HG03565 (cell line): ENCODE data around the gene LRTM2.
"Not testable (repeated sequence)": the region's sequence is repeated elsewhere in the genome, so short reads cannot be mapped to it uniquely, and the experiment has no call there.

Experiments used
- ATAC-seq: cut with Tn5 transposase; IDR thresholded peaks from one replicate; pipeline ENCODE4 v1.9.1; 2021; ENCODE audit warnings: mild to moderate bottlenecking, moderate library complexity; ENCODE audit not compliant: unreplicated experiment

The LRTM2 gene

GRCh38 chr12:1811281-1811947 is 9.0 kb upstream of the LRTM2 start:
- no peak for ATAC-seq

- no peak for ATAC-seq
Observed at GRCh38 chr12:1811948-1812291, 8.4 kb upstream of the LRTM2 start.

- ATAC-seq = no peak
Observed at GRCh38 chr12:1812650-1813302, 7.6 kb upstream of the LRTM2 start.

DNA sequence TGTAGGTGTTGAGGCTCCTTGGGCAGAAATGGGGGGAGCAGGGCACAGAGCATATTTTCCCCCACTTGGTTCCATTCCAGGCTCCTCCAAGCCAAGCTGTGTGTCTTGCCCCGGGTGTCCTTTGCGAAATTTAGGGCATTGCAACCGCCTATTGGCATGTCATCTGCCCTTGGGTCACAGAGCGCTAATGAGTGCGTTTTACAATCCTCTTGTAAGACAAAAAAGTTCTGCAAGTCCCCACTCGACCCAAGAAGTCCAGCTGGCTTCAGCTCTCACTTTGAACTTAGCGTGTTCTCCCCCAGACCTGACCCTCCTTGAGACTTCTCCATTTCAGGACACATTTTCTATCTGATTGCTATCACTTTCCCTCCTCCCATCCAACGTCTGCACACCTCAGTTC is 6.1 kb upstream of the LRTM2 start:
- no peak for ATAC-seq

- ATAC-seq = no peak
Observed at GRCh38 chr12:1815108-1815507, 5.3 kb upstream of the LRTM2 start.

GRCh38 chr12:1815814-1816729 is 4.3 kb upstream of the LRTM2 start:
- no peak for ATAC-seq

GRCh38 chr12:1816730-1817348 is 3.5 kb upstream of the LRTM2 start:
- ATAC-seq = no peak

GRCh38 chr12:1817928-1818327 is 2.4 kb upstream of the LRTM2 start:
- ATAC-seq = not testable (repeated sequence)

GRCh38 chr12:1819050-1819449 is 1.3 kb upstream of the LRTM2 start:
- no peak for ATAC-seq

- ATAC-seq = no peak
Observed at GRCh38 chr12:1819571-1819970, 794 bp upstream of the LRTM2 start.

DNA sequence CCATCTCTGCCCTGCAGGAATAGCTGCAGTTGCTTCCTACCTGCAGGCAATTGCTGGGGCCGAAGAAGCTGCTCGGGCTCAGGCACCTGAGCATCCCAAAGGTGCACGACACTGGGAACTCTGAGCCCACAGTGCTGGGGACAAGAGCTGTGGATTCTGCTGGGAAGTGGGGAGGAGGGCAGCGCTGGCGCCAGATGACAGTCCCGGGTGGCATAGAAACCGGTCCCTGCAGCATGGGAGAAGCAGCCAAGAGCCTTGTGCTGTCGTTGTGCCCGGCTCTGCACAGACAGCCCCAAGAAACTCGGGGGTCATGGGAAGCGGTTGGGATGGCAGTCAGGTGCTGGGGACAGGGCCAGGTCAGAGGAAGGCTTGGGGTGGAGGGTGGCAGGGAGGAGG is 529 bp downstream of the LRTM2 start:
- ATAC-seq = no peak

DNA sequence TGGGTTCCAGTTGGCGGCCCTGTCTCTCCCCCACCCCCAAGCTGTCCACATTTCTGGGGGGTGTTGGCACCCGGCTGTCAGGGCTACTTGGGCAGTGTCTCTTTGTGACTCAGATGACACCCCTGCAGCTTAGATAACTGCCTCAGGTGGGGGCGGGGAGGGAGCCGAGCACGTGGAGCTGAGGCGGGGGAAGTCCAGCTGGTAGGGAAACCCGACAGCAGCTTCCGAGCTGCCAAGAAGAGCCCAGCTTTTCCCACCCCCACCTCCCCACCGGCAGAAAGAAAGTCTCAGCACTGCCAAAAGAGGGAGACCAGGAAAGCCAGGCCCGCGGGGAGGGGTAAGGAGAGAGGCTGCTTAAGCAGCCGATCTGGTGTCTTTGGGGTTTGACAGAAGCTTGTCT is 1.4 kb downstream of the LRTM2 start:
- ATAC-seq = no peak

DNA sequence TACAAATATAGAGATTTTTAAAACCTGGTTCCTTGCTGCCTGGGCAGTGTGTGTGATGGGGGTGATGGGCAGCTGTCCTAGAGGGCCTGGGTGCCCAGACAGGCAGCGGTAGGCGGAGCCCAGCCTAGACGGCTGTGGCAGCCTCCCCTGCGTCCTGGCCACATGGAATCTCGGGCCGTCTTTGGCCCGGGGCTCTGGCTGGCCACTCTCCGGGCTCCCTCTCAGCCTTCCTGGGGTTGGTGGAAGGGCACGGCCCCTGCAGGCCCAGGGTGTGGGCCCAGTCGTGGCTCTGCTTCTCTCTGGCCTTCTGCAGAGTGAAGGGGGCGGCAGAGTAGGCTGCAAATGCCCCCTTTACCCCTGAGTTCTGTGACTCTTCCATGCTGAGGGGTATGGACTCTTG is 2.3 kb downstream of the LRTM2 start:
- ATAC-seq = no peak

GRCh38 chr12:1823237-1823636 is 2.9 kb downstream of the LRTM2 start:
- ATAC-seq = no peak

DNA sequence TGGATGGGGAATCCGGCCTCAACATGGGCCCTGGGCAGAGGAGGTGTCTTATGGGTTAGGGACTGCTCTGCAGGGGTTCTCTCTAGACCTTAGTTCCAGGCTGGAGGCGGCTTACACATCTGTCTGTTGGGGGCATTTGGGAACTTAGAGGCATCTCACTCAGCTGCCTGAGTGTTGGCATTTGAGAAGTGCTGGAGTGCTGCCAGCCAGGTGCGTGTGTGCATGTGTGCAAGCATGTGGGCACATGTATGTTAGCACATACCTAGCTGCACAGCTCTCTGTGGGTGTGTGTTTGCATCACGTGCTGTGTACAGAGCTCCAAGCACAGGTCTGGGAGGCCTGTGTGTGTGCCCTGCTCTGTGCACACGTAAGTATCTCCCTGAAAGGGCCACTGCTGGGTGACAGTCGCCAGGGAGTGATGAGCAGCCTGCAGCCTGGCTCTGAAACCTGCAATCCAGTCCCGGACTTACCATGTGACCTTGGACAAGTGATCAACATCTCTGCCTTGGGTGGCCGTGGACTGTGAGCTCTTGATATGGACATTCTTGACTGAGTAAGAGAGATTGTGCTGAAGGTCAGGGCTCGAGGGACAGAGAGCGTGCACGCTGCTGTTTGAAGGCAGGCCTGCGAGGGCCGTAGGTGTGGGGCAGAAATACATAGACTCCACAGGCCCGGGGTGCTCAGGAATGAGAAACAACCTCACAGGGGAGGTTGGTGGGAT is 5.2 kb downstream of the LRTM2 start:
- ATAC-seq = no peak

DNA sequence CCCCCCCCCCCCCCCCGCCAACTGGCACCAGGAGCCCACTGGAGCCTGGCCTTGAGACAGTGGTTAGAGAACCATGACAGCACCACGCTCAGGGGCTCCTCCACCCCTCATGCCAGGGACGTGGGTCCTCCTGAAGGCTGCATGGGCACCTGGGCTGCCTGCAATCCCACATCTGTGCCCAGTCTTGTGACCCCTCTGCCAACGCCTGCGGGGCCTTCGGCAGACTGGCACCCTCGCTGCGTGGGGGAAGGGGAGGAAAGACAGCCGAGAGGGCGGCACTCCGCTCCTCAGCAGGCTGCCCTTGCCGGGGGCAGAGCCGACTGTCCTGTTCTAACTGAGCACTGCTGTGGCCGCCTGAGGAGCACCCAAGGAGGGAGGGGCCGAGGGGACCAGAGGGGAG is 6.0 kb downstream of the LRTM2 start:
- ATAC-seq = no peak

GRCh38 chr12:1826867-1827705 is 6.7 kb downstream of the LRTM2 start:
- ATAC-seq = no peak

DNA sequence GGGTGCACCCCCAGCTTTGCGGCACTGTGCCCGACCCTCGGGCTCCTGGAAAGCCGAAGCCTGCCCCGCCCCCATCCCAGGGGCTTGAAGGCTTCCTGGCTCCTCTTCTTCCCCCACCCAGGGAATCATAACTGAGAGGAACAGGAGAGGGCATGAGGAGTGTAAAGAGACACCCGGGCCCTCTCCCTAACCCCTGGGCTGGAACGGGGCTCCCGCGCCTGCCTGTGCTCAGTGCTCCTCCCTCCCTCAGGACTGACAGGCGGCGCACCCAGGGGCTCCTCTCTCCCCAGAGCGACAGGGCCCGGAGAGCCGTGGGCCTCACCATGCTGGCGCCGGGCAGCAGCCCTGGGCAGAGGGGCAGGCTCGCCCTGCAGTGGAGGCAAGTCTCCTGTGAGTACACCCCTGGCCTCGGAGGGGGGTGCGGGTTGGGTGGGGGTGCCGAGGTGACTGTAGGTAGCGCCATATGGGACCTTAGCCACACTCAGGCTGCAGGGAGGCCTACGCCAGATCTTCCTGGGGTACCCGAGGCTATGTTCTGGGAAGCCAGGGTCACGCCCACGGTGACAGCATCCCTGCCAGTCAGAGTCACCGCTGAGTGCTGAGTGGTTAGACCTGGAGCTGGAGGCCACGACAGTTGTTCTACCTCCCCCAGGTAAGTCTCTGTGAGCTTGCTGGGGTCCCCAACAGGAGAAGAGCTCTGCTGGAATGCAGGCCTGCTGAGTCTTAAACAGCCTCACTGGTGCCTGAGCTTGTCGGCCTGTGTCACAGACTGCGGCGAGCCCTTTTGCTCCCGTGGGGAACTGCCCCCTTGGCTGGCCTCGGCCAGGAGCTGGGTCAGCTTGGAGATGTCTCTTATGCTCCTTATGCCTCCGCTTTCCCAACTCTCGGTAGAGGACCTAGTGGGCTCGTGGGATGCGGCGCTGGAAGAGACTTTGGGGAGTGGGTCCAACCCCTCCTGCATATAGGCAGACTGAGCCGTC is 7.8 kb downstream of the LRTM2 start:
- ATAC-seq = no peak

DNA sequence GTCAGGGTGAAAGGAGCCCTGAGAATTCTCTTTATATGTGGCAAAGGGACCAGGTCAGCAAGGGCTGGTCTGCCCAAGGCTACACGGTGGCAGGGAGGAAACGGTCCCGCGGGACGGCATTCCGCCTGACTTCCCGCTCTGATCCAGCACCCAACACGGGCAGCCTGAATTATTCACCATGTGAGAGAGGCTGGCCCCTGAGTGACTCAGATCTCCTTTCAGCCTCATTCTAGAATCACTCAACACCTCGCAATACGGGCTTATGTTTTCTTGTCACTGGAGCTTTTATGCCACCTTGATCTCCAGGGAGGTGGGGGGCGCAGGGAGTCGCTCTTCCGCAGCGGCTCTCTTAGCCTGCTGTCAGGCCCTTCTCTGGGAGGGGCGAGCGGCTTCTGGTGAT is 8.5 kb downstream of the LRTM2 start:
- ATAC-seq = no peak
